ENCODE measurements around the gene PPP6C.
"Not testable (repeated sequence)": the region's sequence is repeated elsewhere in the genome, so short reads cannot be mapped to it uniquely, and the experiment has no call there.

- not testable (repeated sequence) for TF ChIP-seq POLR2A, CTCF (IDR thresholded peaks at IDR 0.05)
Observed at GRCh38 chr9:125194466-125194865, 4.9 kb upstream of the PPP6C start.
